Amniotic epithelial cell (primary cell): ENCODE measurements around the gene MAP3K12.
"Not testable (repeated sequence)": the region's sequence is repeated elsewhere in the genome, so short reads cannot be mapped to it uniquely, and the experiment has no call there.

Experiments used
- DNase-seq: peaks from one replicate; pipeline ENCODE4 v3.0.0-alpha.2; 2010; ENCODE audit warnings: low read depth

MAP3K12 gene, protein sequence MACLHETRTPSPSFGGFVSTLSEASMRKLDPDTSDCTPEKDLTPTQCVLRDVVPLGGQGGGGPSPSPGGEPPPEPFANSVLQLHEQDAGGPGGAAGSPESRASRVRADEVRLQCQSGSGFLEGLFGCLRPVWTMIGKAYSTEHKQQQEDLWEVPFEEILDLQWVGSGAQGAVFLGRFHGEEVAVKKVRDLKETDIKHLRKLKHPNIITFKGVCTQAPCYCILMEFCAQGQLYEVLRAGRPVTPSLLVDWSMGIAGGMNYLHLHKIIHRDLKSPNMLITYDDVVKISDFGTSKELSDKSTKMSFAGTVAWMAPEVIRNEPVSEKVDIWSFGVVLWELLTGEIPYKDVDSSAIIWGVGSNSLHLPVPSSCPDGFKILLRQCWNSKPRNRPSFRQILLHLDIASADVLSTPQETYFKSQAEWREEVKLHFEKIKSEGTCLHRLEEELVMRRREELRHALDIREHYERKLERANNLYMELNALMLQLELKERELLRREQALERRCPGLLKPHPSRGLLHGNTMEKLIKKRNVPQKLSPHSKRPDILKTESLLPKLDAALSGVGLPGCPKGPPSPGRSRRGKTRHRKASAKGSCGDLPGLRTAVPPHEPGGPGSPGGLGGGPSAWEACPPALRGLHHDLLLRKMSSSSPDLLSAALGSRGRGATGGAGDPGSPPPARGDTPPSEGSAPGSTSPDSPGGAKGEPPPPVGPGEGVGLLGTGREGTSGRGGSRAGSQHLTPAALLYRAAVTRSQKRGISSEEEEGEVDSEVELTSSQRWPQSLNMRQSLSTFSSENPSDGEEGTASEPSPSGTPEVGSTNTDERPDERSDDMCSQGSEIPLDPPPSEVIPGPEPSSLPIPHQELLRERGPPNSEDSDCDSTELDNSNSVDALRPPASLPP

DNA sequence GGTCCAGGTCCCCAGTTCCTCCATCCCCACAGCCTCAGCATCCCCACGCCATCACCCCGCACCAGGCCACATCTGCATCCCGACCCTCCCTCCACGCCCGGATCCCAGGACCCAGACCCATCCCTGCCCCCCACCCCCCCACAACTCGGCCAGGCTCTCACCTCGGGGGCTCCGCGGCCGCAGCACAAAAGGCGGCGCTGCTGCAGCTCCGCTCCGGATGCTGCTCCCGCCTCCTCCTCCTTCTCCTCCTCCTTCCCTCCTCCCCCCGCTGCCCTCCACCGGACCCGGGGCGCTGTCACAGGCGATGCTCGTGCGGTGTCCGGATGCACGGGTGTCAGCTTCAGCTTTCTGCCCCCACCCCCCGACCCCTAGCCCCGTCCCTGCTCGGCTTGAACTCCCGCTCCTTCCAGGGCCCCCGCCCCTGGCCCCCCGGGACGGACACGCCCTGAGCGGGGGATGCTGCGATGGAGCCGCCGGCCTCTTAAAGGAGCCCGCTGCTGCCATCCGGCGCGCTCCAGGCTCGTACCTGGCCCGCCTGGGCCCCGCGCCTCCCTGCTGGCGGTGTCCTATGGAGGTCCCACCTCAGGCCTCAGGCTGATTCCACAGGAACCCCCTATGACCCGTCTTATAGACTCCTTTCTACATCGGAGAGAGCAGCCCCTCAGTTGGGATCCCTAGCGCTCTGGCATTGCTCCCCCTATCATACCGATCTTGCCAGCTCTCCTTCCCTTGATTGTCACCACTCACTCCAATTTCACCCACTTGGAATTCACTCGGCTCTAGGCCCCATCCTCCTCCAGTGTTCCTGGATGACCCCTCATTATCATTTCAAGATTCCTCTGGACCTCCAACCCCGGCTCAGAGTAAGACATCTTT is at the start of gene MAP3K12:
Gene MAP3K12 (minus strand): TSS at position 193 of the 876 bp plus-strand sequence. CDS start 12,067 bp downstream, outside the sequence.
- DNase-seq = peak; percentile 63

DNA sequence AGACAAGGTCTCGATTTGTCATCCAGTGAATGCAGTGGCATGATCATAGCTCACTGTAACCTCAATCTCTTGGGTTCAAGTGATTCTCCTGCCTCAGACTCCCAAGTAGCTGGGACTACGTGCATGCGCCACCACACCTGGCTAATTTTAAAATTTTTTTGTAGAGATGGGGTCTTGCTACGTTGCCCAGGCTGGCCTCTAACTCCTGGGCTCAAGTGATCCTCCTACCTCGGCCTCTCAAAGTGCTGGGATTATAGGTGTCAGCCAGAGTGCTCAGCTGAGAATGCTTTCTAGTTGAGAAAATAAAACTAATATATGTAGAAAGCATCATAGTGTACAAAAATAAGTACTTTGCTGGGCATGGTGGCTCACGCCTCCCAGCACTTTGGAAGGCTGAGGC is 49.1 kb upstream of the MAP3K12 start:
- DNase-seq = not testable (repeated sequence)

DNA sequence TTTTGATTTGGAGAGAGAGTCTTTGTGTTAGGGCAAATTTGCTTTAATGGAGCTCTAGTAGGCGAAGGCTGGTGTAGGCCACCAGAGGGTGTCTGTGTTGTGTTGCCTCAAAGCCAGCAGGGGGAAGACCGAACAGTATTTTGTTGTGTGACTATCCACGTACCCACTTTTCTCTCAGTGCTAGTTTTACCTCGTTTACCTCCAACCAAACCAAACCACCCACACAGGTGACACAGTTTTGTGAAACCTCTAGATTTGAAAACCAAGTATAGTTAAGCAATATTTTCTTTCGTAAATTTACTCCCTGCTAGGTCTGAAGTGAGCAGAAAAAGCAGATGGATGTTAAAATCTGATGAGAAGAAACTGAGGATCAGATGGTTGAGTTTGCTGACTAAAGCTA is 44.3 kb upstream of the MAP3K12 start:
- DNase-seq = peak; percentile 73

DNA sequence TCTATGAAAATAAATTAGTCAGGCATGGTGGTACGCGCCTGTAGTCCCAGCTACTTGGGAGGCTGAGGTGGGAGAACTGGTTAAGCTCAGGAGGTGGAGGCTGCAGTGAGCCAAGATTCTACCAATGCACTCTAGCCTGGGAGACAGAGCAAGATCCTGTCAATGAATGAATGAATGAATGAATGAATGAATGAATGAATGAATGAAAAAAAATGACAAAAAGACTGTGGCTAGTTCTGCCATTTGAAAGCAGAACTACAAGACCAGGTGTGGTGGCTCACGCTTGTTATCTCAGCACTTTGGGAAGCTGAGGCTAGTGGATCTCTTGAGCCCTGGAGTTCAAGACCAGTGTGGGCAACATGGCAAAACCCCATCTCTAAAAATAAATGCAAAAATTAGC is 40.3 kb upstream of the MAP3K12 start:
- no peak for DNase-seq

DNA sequence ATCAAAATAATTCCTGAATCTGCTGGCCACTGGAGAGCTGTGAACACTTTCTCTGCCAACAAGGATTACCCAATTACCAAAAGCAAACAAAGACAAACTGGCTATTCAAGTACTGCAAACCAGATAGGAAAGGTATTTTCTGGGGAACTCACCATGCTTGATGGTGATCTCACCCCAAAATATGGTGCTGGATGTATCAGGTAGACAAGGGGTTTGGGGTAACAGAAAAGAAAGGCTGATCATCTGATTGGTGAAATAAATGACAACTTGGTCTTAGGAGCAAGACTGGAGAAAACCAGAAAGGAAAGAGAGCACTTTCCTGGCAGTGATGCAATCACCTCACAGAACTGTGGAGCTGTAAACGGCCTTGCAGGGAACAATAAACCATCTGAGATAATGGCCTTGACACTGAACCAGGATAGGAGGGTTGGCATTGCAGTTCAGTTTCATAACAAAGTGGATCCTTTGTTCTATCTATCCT is 39.0 kb upstream of the MAP3K12 start:
- DNase-seq = peak; percentile 95

DNA sequence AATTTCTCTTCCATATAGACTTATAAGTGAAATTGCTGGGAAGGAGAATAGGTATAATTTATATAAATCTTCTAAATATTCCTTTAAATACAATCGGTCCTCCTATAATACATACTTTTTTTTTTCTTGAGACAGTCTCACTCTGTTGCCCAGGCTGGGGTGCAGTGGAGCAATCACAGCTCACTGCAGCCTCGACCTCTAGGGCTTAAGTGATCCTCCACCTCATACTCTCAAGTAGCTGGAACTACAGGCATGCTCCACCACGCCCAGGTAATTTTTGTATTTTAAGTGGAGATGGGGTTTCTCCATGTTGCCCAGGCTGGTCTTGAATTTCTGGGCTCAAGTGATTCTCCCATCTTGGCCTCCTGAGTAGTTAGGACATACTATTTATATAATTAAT is 37.7 kb upstream of the MAP3K12 start:
- DNase-seq = no peak

DNA sequence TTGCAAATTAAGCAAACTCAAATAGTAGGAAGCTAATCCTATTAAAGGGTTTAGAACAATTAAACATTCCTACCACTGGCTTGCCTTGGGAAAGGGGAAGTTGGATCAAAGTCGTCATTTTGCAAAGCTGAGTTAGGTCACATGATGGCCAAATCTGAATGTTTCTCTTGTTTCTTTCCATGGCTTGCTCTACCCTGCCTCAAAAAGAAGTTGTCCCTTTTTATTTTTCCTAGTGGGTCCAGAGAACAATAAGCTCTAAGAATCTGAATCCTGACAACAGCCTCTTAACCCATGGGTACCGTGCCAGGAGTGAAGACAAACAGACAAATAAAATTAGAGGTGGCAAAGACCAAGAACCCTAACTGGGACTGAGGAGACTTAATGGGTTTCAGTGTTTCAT is 34.2 kb upstream of the MAP3K12 start:
- DNase-seq = no peak

DNA sequence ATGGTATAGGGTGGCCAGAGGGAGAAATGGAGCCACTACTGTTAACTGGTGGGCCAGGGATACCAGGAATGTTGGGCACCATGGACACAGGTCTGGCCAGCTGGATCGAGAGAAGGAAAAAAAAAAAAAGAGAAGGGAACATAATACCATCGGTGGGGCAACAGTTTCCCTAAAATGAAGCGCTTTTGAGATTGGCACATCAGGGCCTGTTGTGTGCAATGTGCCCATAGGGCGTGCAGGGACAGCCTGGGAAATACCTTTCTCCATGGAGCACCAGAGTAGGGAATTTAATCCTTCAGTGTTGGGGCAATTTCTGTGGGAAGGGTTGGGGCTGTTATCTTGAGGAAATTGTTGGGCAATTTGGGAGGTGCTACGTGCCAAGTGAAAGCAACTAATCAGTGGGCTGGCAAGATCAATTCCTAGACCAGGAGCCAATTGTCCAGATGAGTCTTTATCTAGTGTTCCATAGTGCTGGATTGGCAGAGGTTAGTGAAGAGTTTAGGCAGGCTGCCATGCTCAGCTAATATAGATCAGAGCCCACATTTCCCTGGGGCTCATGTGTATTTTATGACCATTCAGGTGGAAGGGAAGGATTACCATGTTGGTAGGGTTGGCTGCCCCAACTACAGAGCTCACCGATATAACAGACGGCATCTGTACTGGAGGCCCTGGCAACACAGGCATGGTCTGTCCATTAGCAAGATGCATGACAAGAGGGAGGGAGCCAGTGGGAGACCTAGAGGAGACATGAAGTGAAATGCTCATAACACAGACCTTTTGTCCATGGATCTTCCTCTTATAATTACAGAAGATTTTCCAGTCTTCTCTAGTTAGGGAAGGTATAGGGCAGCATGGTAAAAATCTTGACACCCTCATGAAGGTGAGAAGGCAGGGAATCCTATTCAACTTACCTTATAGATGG is 33.5 kb upstream of the MAP3K12 start:
- DNase-seq = no peak

DNA sequence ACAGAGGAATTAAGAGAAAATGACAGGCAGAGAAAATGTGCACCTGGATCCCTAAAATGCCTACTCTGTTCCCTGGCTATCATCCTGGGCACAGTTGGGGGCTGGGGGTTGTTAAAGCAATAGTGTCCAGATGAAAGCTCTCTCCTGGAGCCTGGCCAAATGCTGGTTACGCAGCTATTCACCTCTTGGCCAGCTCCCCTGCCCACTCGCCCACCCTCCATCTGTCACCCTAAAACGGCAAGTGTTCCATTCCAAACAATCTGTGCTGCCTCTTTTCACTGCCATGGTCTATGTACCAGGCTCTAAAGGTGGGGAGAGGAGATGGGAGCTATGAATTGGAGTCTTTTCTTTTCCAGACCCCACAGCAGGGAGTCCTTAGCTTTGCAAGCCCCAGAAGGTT is 32.8 kb upstream of the MAP3K12 start:
- no peak for DNase-seq

DNA sequence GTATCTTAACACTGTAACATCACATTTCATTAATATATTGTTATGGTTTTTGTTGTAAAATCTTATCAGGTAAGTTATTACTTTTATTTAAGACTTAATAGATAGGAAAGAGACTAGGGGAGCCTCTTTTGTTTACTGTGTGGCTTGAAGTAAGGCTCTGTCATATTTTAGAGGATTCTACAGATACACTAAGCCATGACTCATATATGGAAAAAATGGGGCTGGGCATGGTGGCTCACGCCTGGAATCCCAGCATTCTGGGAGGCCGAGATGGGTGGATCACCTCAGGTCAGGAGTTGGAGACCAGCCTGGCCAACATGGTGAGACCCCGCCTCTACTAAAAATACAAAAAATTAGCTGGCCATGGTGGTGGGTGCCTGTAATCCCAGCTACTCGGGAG is 31.7 kb upstream of the MAP3K12 start:
- DNase-seq = peak; percentile 76

DNA sequence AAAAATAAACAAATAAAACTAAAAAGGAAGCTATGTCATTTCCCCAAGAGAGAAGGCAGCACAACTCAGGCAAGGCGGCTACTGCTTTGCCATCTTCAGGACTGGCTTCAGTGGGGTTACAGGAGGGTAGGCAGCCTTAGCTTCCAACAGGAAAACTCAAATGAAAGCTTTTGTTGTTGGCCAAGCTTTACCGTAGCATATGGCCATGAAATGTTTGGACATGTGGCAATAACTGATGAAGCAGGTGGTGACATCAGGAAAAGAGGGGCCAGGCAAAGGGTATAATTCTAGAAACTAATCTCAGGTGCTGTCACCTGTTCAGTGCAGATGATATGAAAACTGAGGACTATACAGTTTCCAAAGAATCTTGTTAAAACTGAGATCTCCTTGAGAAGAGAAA is 30.8 kb upstream of the MAP3K12 start:
- no peak for DNase-seq

DNA sequence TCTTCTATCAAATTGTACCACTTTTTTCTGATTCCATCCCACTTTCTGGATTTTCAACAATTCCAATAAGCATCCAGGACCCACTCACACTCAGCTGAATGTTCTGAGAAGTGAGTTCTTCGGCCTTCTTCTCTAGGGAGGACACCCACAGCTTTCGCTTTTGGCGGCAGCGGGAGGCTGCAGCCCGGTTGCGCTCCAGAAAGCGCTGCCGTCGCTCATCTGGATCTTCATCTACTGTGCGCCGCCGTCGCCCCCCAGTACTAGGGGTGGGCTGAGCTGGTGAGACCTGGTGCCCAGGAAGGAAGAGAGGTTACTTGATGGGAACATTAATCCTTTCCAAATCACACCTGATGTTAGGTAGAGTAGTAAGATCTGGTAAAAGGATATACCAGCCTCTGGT is 25.2 kb upstream of the MAP3K12 start:
- no peak for DNase-seq

DNA sequence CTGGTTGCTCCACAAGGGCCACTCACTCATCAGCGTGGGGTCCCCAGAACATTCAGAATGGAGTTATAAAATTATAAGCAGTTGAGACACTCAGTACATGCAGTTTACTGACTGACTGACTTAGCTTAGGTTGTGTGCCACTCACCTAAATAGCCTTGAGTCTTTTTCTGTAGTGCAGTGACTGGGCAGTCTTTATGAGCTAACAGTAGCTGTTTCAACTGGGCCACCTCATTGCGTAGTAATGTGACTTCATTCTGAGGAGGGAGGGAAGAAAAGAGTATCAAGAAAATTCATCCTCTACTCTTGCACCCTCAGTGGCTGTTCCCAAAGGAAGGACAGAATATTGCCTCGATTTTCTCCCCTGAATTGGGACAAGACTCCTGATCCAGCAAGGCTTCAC is 23.9 kb upstream of the MAP3K12 start:
- no peak for DNase-seq

DNA sequence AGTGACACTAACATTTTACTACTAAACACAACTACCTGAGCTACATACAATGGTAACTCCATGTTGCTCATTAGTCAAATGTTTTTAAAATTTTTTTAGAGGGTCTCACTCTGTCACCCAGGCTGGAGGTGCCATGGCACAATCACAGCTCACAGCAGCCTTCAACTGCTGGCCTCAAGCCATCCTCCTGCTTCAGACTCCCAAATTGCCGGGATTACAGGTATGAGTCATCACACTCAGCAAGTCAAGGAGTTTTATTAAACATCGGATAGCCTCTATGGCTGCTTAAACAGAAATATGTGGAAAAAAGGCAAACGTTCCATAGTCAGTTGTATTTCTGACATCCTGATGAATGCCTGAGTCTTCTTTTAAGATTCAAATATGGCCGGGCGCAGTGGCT is 19.1 kb upstream of the MAP3K12 start:
- DNase-seq = no peak

DNA sequence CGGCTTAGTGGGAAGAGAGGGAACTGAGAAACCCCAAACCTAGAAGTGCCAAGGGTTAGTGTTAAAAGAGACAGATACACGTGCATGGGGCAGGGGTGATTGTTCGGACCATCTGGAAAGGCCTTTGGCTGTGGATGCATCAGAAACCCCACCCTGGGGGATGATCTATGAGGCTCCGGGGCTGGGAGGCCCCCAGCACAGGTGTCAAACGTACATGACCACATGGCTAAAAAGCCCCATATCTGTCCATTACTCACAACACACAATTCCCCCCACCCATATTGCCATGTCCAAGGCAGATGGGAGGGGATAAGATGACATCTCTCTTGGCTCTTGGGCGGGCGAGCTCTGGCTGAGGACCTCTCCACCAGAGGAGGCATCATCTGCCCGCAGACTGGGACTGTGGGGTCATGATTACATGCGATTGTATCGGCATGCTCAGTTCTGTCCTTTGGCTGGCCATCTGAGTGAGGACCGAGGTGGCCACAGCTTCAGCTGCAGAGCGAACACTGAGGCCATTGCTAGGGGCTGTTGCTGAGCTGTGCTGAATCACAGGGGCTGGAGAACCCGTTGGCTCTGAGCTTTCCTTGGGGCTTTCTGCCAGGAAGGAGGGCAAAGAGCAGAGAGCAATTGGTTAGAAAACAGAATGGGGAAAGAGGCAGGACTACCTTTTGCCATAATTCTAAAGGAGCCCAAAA is 17.6 kb upstream of the MAP3K12 start:
- DNase-seq = no peak

DNA sequence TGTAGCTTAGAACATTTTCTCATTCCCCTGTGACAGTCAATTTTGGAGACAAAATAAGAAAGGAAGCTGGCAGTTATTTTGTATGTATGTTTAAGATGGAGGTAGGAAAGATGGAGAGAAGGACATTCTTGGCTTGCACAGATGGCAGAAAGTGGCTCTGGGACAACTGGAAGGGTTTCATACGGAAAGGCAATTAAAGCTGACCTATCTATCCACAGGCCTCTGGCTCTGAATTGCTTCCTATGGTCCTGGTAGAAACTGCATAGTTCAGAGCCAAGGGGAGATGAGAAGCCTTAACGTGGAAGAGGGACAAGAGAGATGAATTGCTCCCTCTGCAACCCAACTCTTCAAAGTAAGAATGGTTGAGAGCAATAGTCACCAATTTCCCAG is 16.0 kb upstream of the MAP3K12 start:
- DNase-seq = no peak

DNA sequence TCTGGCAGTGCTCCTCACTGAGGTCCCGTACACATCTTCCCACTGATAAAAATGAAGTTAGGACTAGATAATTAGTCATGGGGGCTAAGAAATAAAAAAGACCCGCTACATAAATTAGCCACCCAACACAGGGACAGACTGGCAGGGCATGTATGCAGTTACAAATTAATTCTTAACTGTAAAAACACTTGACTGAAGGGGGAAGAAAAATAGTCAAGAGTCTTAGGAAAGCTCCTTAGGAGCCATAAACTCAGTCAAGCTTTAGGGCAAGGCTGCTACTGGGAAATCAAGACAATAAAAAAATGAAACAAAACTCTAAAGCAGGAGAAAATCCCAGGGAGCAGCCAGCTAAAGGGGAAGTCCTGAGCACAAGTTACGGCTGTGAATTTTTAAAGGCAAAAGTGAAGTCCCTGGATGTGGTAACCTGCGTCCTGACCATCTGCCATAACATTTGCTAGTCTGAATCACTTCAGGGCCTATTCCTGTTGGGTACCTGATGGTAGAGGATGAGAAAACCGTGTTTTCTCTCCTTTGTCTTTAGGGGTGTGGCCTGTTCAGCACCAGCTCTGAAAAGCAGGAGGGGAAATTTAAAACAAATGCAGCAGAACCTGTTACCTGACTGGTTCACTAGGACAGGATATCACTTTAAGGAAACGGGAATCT is 15.5 kb upstream of the MAP3K12 start:
- no peak for DNase-seq

DNA sequence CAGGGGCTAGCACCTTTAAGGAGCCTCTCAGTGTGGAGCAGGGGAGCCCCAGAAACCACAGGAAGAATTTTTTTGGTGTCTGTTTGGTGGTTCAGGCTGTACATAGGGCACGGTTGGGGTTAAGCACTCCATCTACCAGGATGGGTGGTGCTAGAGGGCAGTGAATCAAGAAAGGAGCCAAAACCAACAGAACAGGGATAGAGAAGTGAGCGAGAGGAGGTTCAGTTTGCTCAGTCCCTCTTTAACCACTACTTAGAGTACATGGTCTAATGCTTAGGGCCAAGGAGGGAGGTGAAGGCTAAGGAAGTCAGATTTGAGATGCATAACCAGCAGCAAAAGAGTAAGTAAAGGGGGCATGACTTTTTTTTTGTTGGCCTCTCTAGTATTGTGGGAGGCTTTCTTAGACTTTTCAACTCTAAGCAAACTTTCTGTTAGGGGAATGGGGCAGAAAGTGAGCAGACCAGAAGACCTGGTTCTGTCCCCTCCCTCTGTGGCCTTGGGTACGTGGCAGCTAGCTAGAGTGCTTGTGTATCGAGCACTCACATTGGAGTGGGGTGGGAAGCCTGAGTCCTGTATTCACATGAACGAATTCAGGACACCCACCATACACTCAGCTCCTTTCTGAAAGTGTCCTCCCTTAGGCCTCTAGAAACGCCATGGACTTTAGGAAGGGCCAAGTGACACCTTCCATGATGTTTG is 14.6 kb upstream of the MAP3K12 start:
- DNase-seq = no peak

DNA sequence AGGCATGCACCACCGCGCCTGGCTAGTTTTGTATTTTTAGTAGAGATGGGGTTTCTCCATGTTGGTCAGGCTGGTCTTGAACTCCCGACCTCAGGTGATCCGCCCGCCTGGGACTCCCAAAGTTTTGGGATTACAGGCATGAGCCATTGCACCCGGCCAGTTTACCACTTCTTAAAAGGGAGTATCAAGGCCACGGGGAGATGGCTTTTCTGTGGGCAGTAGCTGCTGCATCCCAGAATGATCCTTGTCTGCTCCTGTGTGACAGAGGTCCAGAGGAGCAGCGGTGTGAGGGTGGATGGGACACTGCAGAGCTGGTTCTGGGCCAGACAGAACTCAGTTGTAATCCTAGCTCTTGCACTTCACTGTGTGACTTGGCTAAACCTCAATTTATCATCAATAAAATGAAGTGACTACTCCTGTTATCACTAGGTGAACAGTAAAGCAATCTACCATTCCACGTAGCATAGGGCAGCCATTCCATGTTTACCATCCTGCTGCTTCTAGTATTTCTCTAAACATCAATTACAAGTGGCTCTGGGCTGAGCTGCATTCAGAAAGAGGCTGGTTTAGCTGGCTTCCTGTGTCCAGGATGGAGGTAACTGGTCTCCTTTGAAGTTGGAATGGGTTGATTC is 11.0 kb upstream of the MAP3K12 start:
- no peak for DNase-seq
